SU-DHL-6 (cell line): ENCODE data around the gene TMC3.

Experiments used
- H2AFZ ChIP-seq: fragments of 200-600 bp; sonication (generic); 2 replicates; pipeline ENCODE4 v1.6.1; 2014; ENCODE audit warnings: low read depth, mild to moderate bottlenecking, moderate library complexity, mixed read lengths, antibody characterized with exemption, low read length; ENCODE audit not compliant: severe bottlenecking
- H3F3A ChIP-seq: fragments of 200-600 bp; shearing (Covaris generic); 2 replicates; pipeline ENCODE4 v1.6.0; 2016; ENCODE audit warnings: antibody characterized with exemption, mild to moderate bottlenecking; ENCODE audit not compliant: insufficient read depth
- H3K27ac ChIP-seq: fragments of 200-600 bp; sonication (generic); 2 replicates; pipeline ENCODE4 v1.5.1; 2016; ENCODE audit warnings: low read depth, mild to moderate bottlenecking, low read length, moderate library complexity, mixed read lengths
- H3K27me3 ChIP-seq: fragments of 200-600 bp; sonication (generic), shearing (Covaris generic); 2 replicates; pipeline ENCODE4 v1.6.0; 2014; ENCODE audit warnings: mild to moderate bottlenecking, low read length
- H3K36me3 ChIP-seq: fragments of 200-600 bp; sonication (generic); 2 replicates; pipeline ENCODE4 v1.6.1; 2014; ENCODE audit warnings: mild to moderate bottlenecking, low read length, mixed read lengths
- H3K4me2 ChIP-seq: fragments of 300-600, 200-600 bp; shearing (Covaris generic), sonication (generic); 2 replicates; pipeline ENCODE4 v1.6.0; 2014; ENCODE audit warnings: low read length, low read depth, mild to moderate bottlenecking; ENCODE audit not compliant: poor library complexity, severe bottlenecking
- H3K4me3 ChIP-seq: fragments of 200-600 bp; sonication (generic); 2 replicates; pipeline ENCODE4 v1.5.1; 2014; ENCODE audit warnings: antibody characterized with exemption, low read length, mild to moderate bottlenecking, mixed read lengths; ENCODE audit not compliant: insufficient read depth, poor library complexity, severe bottlenecking
- H3K79me2 ChIP-seq: fragments of 200-600 bp; sonication (generic); 2 replicates; pipeline ENCODE4 v1.6.1; 2014; ENCODE audit warnings: mild to moderate bottlenecking, low read length, moderate library complexity; ENCODE audit not compliant: insufficient read depth
- H3K9ac ChIP-seq: fragments of 200-600 bp; sonication (generic); 2 replicates; pipeline ENCODE4 v1.7.0; 2014; ENCODE audit warnings: mild to moderate bottlenecking, low read length
- H3K9me2 ChIP-seq: fragments of 200-600 bp; sonication (generic); replicated peaks from 2 replicates; pipeline ENCODE4 v1.6.1; 2014; ENCODE audit warnings: low read length; ENCODE audit not compliant: insufficient read depth
- H3K9me3 ChIP-seq: fragments of 200-600 bp; sonication (generic); 2 replicates; pipeline ENCODE4 v1.6.1; 2014; ENCODE audit warnings: low read length, mixed read lengths; ENCODE audit not compliant: insufficient read depth
- H4K20me1 ChIP-seq: fragments of 200-600 bp; sonication (generic); 2 replicates; pipeline ENCODE4 v1.6.1; 2014; ENCODE audit warnings: low read depth, mild to moderate bottlenecking, antibody characterized with exemption, low read length, moderate library complexity, mixed read lengths
- EZH2phosphoT487 ChIP-seq: fragments of 200-600 bp; sonication (generic), shearing (Covaris generic); conservative IDR thresholded peaks from 2 replicates; pipeline ENCODE4 v1.6.1; 2018; ENCODE audit warnings: mild to moderate bottlenecking, antibody characterized with exemption, low read length, moderate library complexity, mixed read lengths
- TF ChIP-seq, protein P1 (sequence below): fragments of 200-600 bp; sonication (generic); IDR thresholded peaks from one replicate; pipeline ENCODE4 v1.5.1; 2017; ENCODE audit warnings: antibody characterized with exemption, mild to moderate bottlenecking, low read length, moderate library complexity; ENCODE audit not compliant: insufficient read depth, poor library complexity, severe bottlenecking

Gene TMC3

DNA sequence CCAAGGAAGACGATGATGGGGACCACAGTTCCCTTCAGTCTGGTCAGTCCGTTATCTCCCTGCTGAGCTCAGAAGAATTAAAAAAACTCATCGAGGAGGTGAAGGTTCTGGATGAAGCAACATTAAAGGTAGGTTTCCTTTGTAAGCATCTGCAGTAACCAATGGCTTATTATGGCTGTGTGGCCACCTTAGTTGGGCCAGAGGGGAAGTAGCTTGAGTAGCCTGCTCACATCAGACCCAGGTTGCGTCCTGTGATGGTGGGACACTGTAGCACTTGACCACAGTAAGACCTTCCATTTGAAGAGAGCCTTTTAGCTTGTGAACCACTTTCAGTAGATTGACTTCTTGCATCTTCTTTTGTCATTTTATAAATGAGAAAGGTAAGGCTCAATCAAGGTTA lies 72.6 kb downstream of the TMC3 start:
- peaks cover 3% of the 10 kb centered on the region; the same call in 1 of the 2 replicates for H3K79me2 ChIP-seq
- H3K4me2 ChIP-seq, result peak overlapping the region; percentile 65
- no peaks in the 10 kb centered on the region for H3K9me3 ChIP-seq
- H3K36me3 ChIP-seq, result no peaks in the 10 kb centered on the region; the same call in 1 of the 2 replicates
- peak overlapping the region; percentile 56 for H3K27ac ChIP-seq
- H2AFZ ChIP-seq, result no peak overlapping the region
- no peaks in the 10 kb centered on the region for H4K20me1 ChIP-seq
- peaks cover 8% of the 10 kb centered on the region for H3F3A ChIP-seq
- H3K27me3 ChIP-seq, result no peaks in the 10 kb centered on the region
- peak overlapping the region; percentile 25 for H3K4me3 ChIP-seq
- peak overlapping the region; percentile 13; the same call in 1 of the 2 replicates for H3K9ac ChIP-seq
- no peak for TF ChIP-seq EZH2phosphoT487
- TF ChIP-seq, protein P1, sequence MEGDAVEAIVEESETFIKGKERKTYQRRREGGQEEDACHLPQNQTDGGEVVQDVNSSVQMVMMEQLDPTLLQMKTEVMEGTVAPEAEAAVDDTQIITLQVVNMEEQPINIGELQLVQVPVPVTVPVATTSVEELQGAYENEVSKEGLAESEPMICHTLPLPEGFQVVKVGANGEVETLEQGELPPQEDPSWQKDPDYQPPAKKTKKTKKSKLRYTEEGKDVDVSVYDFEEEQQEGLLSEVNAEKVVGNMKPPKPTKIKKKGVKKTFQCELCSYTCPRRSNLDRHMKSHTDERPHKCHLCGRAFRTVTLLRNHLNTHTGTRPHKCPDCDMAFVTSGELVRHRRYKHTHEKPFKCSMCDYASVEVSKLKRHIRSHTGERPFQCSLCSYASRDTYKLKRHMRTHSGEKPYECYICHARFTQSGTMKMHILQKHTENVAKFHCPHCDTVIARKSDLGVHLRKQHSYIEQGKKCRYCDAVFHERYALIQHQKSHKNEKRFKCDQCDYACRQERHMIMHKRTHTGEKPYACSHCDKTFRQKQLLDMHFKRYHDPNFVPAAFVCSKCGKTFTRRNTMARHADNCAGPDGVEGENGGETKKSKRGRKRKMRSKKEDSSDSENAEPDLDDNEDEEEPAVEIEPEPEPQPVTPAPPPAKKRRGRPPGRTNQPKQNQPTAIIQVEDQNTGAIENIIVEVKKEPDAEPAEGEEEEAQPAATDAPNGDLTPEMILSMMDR, result no peak
- no peaks in the 10 kb centered on the region for H3K9me2 ChIP-seq

DNA sequence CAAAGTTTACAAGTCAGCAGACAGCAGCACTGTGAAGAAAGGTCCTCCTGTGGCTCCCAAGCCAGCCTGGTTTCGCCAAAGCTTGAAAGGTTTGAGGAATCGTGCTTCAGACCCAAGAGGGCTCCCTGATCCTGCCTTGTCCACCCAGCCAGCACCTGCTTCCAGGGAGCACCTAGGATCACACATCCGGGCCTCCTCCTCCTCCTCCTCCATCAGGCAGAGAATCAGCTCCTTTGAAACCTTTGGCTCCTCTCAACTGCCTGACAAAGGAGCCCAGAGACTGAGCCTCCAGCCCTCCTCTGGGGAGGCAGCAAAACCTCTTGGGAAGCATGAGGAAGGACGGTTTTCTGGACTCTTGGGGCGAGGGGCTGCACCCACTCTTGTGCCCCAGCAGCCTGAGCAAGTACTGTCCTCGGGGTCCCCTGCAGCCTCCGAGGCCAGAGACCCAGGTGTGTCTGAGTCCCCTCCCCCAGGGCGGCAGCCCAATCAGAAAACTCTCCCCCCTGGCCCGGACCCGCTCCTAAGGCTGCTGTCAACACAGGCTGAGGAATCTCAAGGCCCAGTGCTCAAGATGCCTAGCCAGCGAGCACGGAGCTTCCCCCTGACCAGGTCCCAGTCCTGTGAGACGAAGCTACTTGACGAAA lies 74.3 kb downstream of the TMC3 start:
- Histone ChIP-seq H3K36me3 (no peaks in the 10 kb centered on the region; the same call in 1 of the 2 replicates), H3K27ac (peak overlapping the region; percentile 94), H3K4me2 (peak overlapping the region; percentile 65), H3K4me3 (peak overlapping the region; percentile 19), H3F3A (peaks cover 24% of the 10 kb centered on the region), H3K79me2 (peaks cover 3% of the 10 kb centered on the region; the same call in 1 of the 2 replicates), H3K9me2 (no peaks in the 10 kb centered on the region), H3K27me3 (no peaks in the 10 kb centered on the region), H2AFZ (no peak overlapping the region), H3K9ac (peak overlapping the region; percentile 55; the same call in 1 of the 2 replicates), H4K20me1 (no peaks in the 10 kb centered on the region), H3K9me3 (no peaks in the 10 kb centered on the region)
- TF ChIP-seq, protein P1, result no peak
- TF ChIP-seq EZH2phosphoT487, result no peak

DNA sequence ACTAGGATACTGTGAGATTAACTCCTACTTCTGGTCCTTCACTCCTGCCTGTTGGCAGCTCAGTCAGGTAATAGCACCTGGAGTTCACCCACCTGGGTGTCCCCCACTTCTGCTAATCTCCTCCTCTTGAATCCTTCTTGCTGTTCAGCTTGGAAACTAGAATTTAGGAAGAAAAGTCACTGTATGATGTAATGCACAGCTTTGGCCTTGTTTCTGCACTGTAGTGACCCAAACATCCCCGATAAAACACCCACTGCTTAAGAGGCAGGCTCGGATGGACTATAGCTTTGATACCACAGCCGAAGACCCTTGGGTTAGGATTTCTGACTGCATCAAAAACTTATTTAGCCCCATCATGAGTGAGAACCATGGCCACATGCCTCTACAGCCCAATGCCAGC lies 74.9 kb downstream of the TMC3 start:
- Histone ChIP-seq H3K27ac (peak overlapping the region; percentile 94), H3K9me3 (no peaks in the 10 kb centered on the region), H3K36me3 (no peaks in the 10 kb centered on the region), H2AFZ (no peak overlapping the region), H3K4me3 (peak overlapping the region; percentile 21), H3K4me2 (peak overlapping the region; percentile 65), H3K9ac (peak overlapping the region; percentile 55; the same call in 1 of the 2 replicates), H3K79me2 (peaks cover 3% of the 10 kb centered on the region; the same call in 1 of the 2 replicates), H3F3A (peaks cover 29% of the 10 kb centered on the region), H3K27me3 (no peaks in the 10 kb centered on the region), H4K20me1 (no peaks in the 10 kb centered on the region), H3K9me2 (no peaks in the 10 kb centered on the region)
- TF ChIP-seq EZH2phosphoT487, result no peak
- TF ChIP-seq, protein P1, result no peak
